Measurements from ENCODE around the gene SH3RF1. TPM values are rescaled to one million over a fixed set of nuclear protein-coding genes. Genes with fewer than 3 reads are reported as not detected.

Gene SH3RF1
- total RNA-seq, 1 donor from 2014 or later, result 18.6 TPM

- no peak for DNase-seq (ENCODE audit: low read depth, low spot score)
- peaks cover 2% of the 10 kb centered on the region for H3K27me3 Mint-ChIP-seq (ENCODE audit: low read depth)
- H3K36me3 Mint-ChIP-seq (ENCODE audit: low read depth), result no peaks in the 10 kb centered on the region
- TF ChIP-seq CTCF (conservative IDR thresholded peaks at IDR 0.05), result no peak
- no peaks in the 10 kb centered on the region for H3K9me3 Mint-ChIP-seq
- H3K4me1 Mint-ChIP-seq, result no peaks in the 10 kb centered on the region
- no peak overlapping the region for H3K4me3 Mint-ChIP-seq
- H3K27ac Mint-ChIP-seq (ENCODE audit: unreplicated experiment), result no peak overlapping the region
Measured at GRCh38 chr4:169058312-169058711, 212.4 kb downstream of the SH3RF1 start.

GRCh38 chr4:169054879-169055278 is 215.9 kb downstream of the SH3RF1 start:
- H3K27me3 Mint-ChIP-seq (ENCODE audit: low read depth), result peaks cover 33% of the 10 kb centered on the region
- H3K36me3 Mint-ChIP-seq (ENCODE audit: low read depth), result no peaks in the 10 kb centered on the region
- no peaks in the 10 kb centered on the region for H3K9me3 Mint-ChIP-seq
- H3K4me3 Mint-ChIP-seq, result no peak overlapping the region
- no peak overlapping the region for H3K27ac Mint-ChIP-seq (ENCODE audit: unreplicated experiment)
- peaks cover 9% of the 10 kb centered on the region for H3K4me1 Mint-ChIP-seq
- no peak for DNase-seq (ENCODE audit: low read depth, low spot score)
- no peak for TF ChIP-seq CTCF (conservative IDR thresholded peaks at IDR 0.05)

- peaks cover 37% of the 10 kb centered on the region for H3K27me3 Mint-ChIP-seq (ENCODE audit: low read depth)
- H3K27ac Mint-ChIP-seq (ENCODE audit: unreplicated experiment), result no peak overlapping the region
- no peak overlapping the region for H3K4me3 Mint-ChIP-seq
- no peaks in the 10 kb centered on the region for H3K36me3 Mint-ChIP-seq (ENCODE audit: low read depth)
- no peak for DNase-seq (ENCODE audit: low read depth, low spot score)
- peaks cover 16% of the 10 kb centered on the region for H3K4me1 Mint-ChIP-seq
- TF ChIP-seq CTCF (conservative IDR thresholded peaks at IDR 0.05), result no peak
- no peaks in the 10 kb centered on the region for H3K9me3 Mint-ChIP-seq
Measured at GRCh38 chr4:169052594-169052945, 218.2 kb downstream of the SH3RF1 start.

- no peak for TF ChIP-seq CTCF (conservative IDR thresholded peaks at IDR 0.05)
Measured at GRCh38 chr4:169051761-169052593, 218.8 kb downstream of the SH3RF1 start.

GRCh38 chr4:169050881-169051760 is 219.6 kb downstream of the SH3RF1 start:
- no peaks in the 10 kb centered on the region for H3K36me3 Mint-ChIP-seq (ENCODE audit: low read depth)
- no peak overlapping the region for H3K27ac Mint-ChIP-seq (ENCODE audit: unreplicated experiment)
- H3K27me3 Mint-ChIP-seq (ENCODE audit: low read depth), result peaks cover 37% of the 10 kb centered on the region
- no peak for TF ChIP-seq CTCF (conservative IDR thresholded peaks at IDR 0.05)
- no peak for DNase-seq (ENCODE audit: low read depth, low spot score)
- no peaks in the 10 kb centered on the region for H3K9me3 Mint-ChIP-seq
- no peak overlapping the region for H3K4me3 Mint-ChIP-seq
- H3K4me1 Mint-ChIP-seq, result peaks cover 16% of the 10 kb centered on the region

More at GRCh38 chr4:169051761-169052593, 218.8 kb downstream of the SH3RF1 start:
- H3K27me3 Mint-ChIP-seq (ENCODE audit: low read depth), result peaks cover 37% of the 10 kb centered on the region
- H3K4me3 Mint-ChIP-seq, result no peak overlapping the region
- H3K9me3 Mint-ChIP-seq, result no peaks in the 10 kb centered on the region
- no peaks in the 10 kb centered on the region for H3K36me3 Mint-ChIP-seq (ENCODE audit: low read depth)
- no peak for DNase-seq (ENCODE audit: low read depth, low spot score)
- peaks cover 16% of the 10 kb centered on the region for H3K4me1 Mint-ChIP-seq
- no peak overlapping the region for H3K27ac Mint-ChIP-seq (ENCODE audit: unreplicated experiment)
